Astrocyte (in vitro differentiated cells and primary cell): ENCODE measurements around the gene E2F1. TPM values are rescaled to one million over a fixed set of nuclear protein-coding genes. Genes with fewer than 3 reads are reported as not detected.
A peak's percentile ranks its signal among the peaks of the same experiment; 100 is the strongest.
"Not testable (repeated sequence)": the region's sequence is repeated elsewhere in the genome, so short reads cannot be mapped to it uniquely, and the experiment has no call there.

Experiments
- DNase-seq: peaks from one replicate; pipeline ENCODE4 v3.0.0-alpha.2; 2010; ENCODE audit warnings: low read depth
- FAIRE-seq: peaks from 2 replicates; lab custom pipeline; 2011; peaks lifted over from hg19 to GRCh38; lab: Jason Lieb, UNC
- H2AFZ ChIP-seq: 2 replicates; pipeline ENCODE4 v1.6.0; 2012; ENCODE audit warnings: low read depth, low read length, inconsistent platforms
- H3K27ac ChIP-seq: 2 replicates; pipeline ENCODE4 v1.5.1; 2011; ENCODE audit warnings: low read depth, low read length, inconsistent platforms
- H3K27me3 ChIP-seq: 2 replicates; pipeline ENCODE4 v1.6.0; 2011; ENCODE audit warnings: low read length, inconsistent platforms; ENCODE audit not compliant: insufficient read depth
- H3K36me3 ChIP-seq: 2 replicates; pipeline ENCODE4 v1.5.1; 2011; ENCODE audit warnings: low read length, inconsistent platforms; ENCODE audit not compliant: insufficient read depth
- H3K4me1 ChIP-seq: 2 replicates; pipeline ENCODE4 v1.5.1; 2011; ENCODE audit warnings: low read length, inconsistent platforms; ENCODE audit not compliant: insufficient read depth
- H3K4me2 ChIP-seq: 2 replicates; pipeline ENCODE4 v1.6.0; 2012; ENCODE audit warnings: low read length, inconsistent platforms
- H3K4me3 ChIP-seq: 2 replicates; pipeline ENCODE4 v1.5.1; 2011; ENCODE audit warnings: low read depth, mild to moderate bottlenecking, low read length, inconsistent platforms; ENCODE audit not compliant: insufficient read depth
- H3K79me2 ChIP-seq: 2 replicates; pipeline ENCODE4 v1.6.0; 2012; ENCODE audit warnings: mild to moderate bottlenecking, low read length, inconsistent platforms; ENCODE audit not compliant: insufficient read depth
- H3K9ac ChIP-seq: 2 replicates; pipeline ENCODE4 v1.6.0; 2012; ENCODE audit warnings: mild to moderate bottlenecking, low read length, inconsistent platforms
- H3K9me3 ChIP-seq: 2 replicates; pipeline ENCODE4 v1.5.1; 2012; ENCODE audit warnings: low read depth, mild to moderate bottlenecking, low read length, inconsistent platforms; ENCODE audit not compliant: insufficient read depth
- H4K20me1 ChIP-seq: 2 replicates; pipeline ENCODE4 v1.6.0; 2012; ENCODE audit warnings: low read length, inconsistent platforms; ENCODE audit not compliant: insufficient read depth
- H3K27ac Mint-ChIP-seq: one replicate; pipeline ENCODE4 v1.8.0; 2021; ENCODE audit warnings: mild to moderate bottlenecking, mixed read lengths; ENCODE audit not compliant: unreplicated experiment
- H3K27me3 Mint-ChIP-seq: one replicate; pipeline ENCODE4 v1.8.0; 2021; ENCODE audit warnings: low read depth, mixed read lengths; ENCODE audit not compliant: unreplicated experiment
- H3K36me3 Mint-ChIP-seq: one replicate; pipeline ENCODE4 v1.8.0; 2021; ENCODE audit warnings: low read depth, mixed read lengths; ENCODE audit not compliant: unreplicated experiment
- H3K4me1 Mint-ChIP-seq: one replicate; pipeline ENCODE4 v1.8.0; 2021; ENCODE audit warnings: low read depth, mixed read lengths; ENCODE audit not compliant: unreplicated experiment
- H3K4me3 Mint-ChIP-seq: one replicate; pipeline ENCODE4 v1.8.0; 2021; ENCODE audit warnings: mild to moderate bottlenecking, moderate library complexity, mixed read lengths; ENCODE audit not compliant: unreplicated experiment
- H3K9me3 Mint-ChIP-seq: one replicate; pipeline ENCODE4 v1.8.0; 2021; ENCODE audit warnings: mild to moderate bottlenecking, mixed read lengths; ENCODE audit not compliant: unreplicated experiment
- CTCF ChIP-seq: IDR thresholded peaks from 2 replicates; pipeline ENCODE4 v1.5.1; 2011; ENCODE audit warnings: low read depth, mild to moderate bottlenecking, inconsistent platforms, low read length, moderate library complexity; ENCODE audit not compliant: insufficient read depth
- EZH2 ChIP-seq: IDR thresholded peaks from 2 replicates; pipeline ENCODE4 v1.6.1; 2012; ENCODE audit warnings: mild to moderate bottlenecking, low read length, inconsistent platforms; ENCODE audit not compliant: insufficient read depth
- total RNA-seq: library from RNA; stranded (reverse); gene quantifications from 2 replicates; pipeline ENCODE4 v1.2.1, GENCODE V29; 2021

E2F1 gene
- total RNA-seq, 1 donor from 2014 or later, result 2.3 TPM

GRCh38 chr20:33647603-33648395 lies 38.4 kb downstream of the E2F1 start:
- H3K36me3 Mint-ChIP-seq, result peaks cover 15% of the 10 kb centered on the region
- H3K4me2 ChIP-seq, result peak overlapping the region; percentile 55
- H3K4me1 Mint-ChIP-seq, result peaks cover 3% of the 10 kb centered on the region

GRCh38 chr20:33646959-33647602 lies 39.1 kb downstream of the E2F1 start:
- H3K9me3 ChIP-seq, H2AFZ ChIP-seq, H3K9me3 Mint-ChIP-seq, H3K9ac ChIP-seq, H3K4me1 Mint-ChIP-seq, H3K27ac Mint-ChIP-seq, H3K27me3 Mint-ChIP-seq, H3K27me3 ChIP-seq, H3K79me2 ChIP-seq, H3K27ac ChIP-seq, H3K36me3 ChIP-seq, FAIRE-seq, DNase-seq, H3K4me3 Mint-ChIP-seq, H3K4me3 ChIP-seq: not testable (repeated sequence)
- H3K4me1 ChIP-seq, result peaks cover 21% of the 10 kb centered on the region
- H3K36me3 Mint-ChIP-seq, result peaks cover 16% of the 10 kb centered on the region
- peak overlapping the region; percentile 55 for H3K4me2 ChIP-seq
- H4K20me1 ChIP-seq, result peaks cover 75% of the 10 kb centered on the region

More at GRCh38 chr20:33647603-33648395, 38.4 kb downstream of the E2F1 start:
- Histone ChIP-seq H3K27me3 (no peaks in the 10 kb centered on the region), H3K4me1 (peaks cover 21% of the 10 kb centered on the region), H2AFZ (no peak overlapping the region), H3K9me3 (no peaks in the 10 kb centered on the region), H3K4me3 (no peak overlapping the region), H3K79me2 (no peaks in the 10 kb centered on the region), H3K9ac (no peak overlapping the region), H3K36me3 (peaks cover 3% of the 10 kb centered on the region), H3K27ac (no peak overlapping the region), H4K20me1 (peaks cover 70% of the 10 kb centered on the region)
- H3K27me3 Mint-ChIP-seq, result no peaks in the 10 kb centered on the region
- no peak overlapping the region for H3K4me3 Mint-ChIP-seq
- TF ChIP-seq CTCF (no peak), EZH2 (no peak)
- FAIRE-seq (no peak), DNase-seq (peak; percentile 85)
- peak overlapping the region; percentile 26 for H3K27ac Mint-ChIP-seq
- no peaks in the 10 kb centered on the region for H3K9me3 Mint-ChIP-seq

GRCh38 chr20:33646191-33646590 lies 40.0 kb downstream of the E2F1 start:
- peaks cover 3% of the 10 kb centered on the region for H3K4me1 Mint-ChIP-seq
- H3K27me3 Mint-ChIP-seq, result no peaks in the 10 kb centered on the region
- Histone ChIP-seq H3K27ac (no peak overlapping the region), H3K9ac (no peak overlapping the region), H3K4me3 (no peak overlapping the region), H4K20me1 (peaks cover 76% of the 10 kb centered on the region), H3K36me3 (peaks cover 3% of the 10 kb centered on the region), H2AFZ (no peak overlapping the region), H3K79me2 (no peaks in the 10 kb centered on the region), H3K27me3 (no peaks in the 10 kb centered on the region), H3K4me2 (no peak overlapping the region), H3K4me1 (peaks cover 21% of the 10 kb centered on the region), H3K9me3 (no peaks in the 10 kb centered on the region)
- H3K27ac Mint-ChIP-seq, result no peak overlapping the region
- H3K4me3 Mint-ChIP-seq, result no peak overlapping the region
- peaks cover 16% of the 10 kb centered on the region for H3K36me3 Mint-ChIP-seq
- TF ChIP-seq CTCF (no peak), EZH2 (no peak)
- no peak for FAIRE-seq
- no peaks in the 10 kb centered on the region for H3K9me3 Mint-ChIP-seq
- DNase-seq, result no peak
